Stimulated activated CD4-positive, alpha-beta T cell treated with anti-CD3 and anti-CD28 coated beads, Interleukin-4, amount 100 ng/mL, for 1 hour (primary cell): ENCODE results near the gene SNAPC1.
"Not testable (repeated sequence)": the region's sequence is repeated elsewhere in the genome, so short reads cannot be mapped to it uniquely, and the experiment has no call there.

Experiments
- DNase-seq: peaks from one replicate; pipeline ENCODE4 v3.0.0-alpha.2; 2020

Gene SNAPC1, protein sequence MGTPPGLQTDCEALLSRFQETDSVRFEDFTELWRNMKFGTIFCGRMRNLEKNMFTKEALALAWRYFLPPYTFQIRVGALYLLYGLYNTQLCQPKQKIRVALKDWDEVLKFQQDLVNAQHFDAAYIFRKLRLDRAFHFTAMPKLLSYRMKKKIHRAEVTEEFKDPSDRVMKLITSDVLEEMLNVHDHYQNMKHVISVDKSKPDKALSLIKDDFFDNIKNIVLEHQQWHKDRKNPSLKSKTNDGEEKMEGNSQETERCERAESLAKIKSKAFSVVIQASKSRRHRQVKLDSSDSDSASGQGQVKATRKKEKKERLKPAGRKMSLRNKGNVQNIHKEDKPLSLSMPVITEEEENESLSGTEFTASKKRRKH

GRCh38 chr14:61761959-61762786 is at the start of gene SNAPC1:
SNAPC1 (plus strand) TSS chr14:61762420; CDS start chr14:61762461, 41 bp downstream.
- DNase-seq = peak; percentile 97

DNA sequence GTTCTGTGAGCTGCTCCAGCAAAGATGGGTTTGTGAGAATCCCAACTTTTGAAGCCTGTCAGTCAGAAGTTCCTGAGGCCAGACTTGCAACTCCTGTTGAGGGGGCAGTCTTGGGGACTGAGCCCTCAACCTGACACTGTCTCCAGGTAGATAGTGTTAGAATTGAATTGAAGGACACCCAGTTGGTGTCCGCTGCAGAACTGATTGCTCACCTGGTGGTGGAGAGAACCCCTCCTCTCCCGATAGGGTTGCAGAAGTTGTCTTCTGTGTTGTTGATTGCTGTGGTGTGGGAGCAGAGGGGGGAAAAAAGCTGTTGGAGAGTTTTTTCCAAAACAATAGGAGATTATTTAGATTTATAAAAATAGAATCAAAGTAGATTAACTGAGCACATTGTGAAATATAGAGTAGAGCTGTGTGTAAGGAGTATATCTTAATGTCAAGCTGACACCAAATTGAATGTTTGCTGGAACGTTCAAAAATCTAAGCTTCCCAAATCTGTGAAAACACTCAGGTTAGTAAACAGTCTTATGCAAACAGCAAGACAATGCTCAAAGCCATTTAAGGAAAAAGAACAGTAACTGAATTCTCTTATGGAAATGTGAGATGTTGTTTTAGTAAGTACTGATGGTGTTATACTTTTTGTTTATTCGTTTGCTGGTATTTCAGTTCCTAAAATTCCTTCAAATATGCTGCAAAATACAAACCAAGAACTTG is 48.3 kb upstream of the SNAPC1 start:
- no peak for DNase-seq

GRCh38 chr14:61716956-61717355 is 45.3 kb upstream of the SNAPC1 start:
- no peak for DNase-seq

- DNase-seq = no peak
These were observed 44.2 kb upstream of the SNAPC1 start for GRCh38 chr14:61718039-61718438.

- no peak for DNase-seq
These were observed 42.6 kb upstream of the SNAPC1 start for GRCh38 chr14:61719344-61720293.

- DNase-seq = no peak
These were observed 41.9 kb upstream of the SNAPC1 start for GRCh38 chr14:61720294-61720661.

GRCh38 chr14:61720741-61721140 is 41.5 kb upstream of the SNAPC1 start:
- no peak for DNase-seq

- DNase-seq = no peak
These were observed 38.1 kb upstream of the SNAPC1 start for GRCh38 chr14:61724133-61724532.

GRCh38 chr14:61726778-61727658 is 35.2 kb upstream of the SNAPC1 start:
- no peak for DNase-seq

DNA sequence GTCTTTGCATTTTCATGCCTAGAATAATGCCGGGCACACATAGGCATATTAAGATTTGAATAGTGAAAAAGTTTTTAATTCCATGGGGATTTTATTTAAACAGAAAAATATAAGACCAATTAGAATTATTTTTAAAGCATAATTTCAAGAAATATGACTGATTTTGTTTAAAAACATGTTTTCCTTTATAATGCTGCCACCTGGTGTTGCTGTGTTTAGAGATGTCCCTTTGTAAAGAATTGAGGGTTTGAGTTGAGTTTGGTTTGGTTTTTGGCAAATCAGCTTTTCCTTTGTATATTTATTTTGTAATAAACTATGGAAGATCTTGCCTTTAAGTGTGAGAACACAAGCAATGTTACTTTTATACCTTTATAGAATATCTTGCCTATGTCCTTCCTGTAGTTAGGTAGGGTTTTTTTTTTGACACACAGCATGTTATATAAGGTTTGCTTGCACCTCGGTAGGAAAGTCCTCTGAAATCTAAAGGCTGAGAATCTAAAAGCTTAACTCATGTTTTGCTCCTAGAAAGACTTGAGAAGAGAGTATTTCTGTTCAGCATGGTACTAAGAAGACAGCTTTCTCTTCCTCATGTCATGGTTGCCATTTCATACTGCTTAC is 31.4 kb upstream of the SNAPC1 start:
- DNase-seq = no peak

GRCh38 chr14:61733972-61734371 is 28.2 kb upstream of the SNAPC1 start:
- no peak for DNase-seq

DNA sequence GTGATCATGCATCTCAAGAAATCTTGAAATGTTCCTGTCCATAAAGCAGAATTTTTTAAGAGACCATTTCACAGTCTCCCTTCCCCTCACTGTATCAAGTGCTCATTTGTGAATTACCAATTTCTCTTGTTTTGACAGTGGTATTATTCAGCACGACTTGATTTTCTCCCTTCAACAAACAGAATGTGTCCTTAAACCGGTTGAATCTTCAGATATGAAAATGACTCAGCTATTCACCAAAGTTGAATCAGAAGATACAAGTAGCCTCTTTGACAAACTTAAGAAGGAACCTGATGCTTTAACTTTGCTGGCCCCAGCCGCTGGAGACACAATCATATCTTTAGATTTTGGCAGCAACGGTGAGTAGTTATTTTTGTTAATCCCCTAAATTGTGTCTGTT is 25.5 kb upstream of the SNAPC1 start:
- no peak for DNase-seq

DNA sequence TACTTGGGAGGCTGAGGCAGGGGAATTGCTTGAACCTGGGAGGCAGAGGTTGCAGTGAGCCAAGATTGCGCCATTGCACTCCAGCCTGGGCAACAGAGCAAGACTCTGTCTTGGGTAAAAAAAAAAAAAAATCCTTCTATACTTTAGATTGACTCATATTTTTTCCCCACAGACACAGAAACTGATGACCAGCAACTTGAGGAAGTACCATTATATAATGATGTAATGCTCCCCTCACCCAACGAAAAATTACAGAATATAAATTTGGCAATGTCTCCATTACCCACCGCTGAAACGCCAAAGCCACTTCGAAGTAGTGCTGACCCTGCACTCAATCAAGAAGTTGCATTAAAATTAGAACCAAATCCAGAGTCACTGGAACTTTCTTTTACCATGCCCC is 24.3 kb upstream of the SNAPC1 start:
- no peak for DNase-seq

GRCh38 chr14:61739133-61739532 is 23.1 kb upstream of the SNAPC1 start:
- no peak for DNase-seq

DNA sequence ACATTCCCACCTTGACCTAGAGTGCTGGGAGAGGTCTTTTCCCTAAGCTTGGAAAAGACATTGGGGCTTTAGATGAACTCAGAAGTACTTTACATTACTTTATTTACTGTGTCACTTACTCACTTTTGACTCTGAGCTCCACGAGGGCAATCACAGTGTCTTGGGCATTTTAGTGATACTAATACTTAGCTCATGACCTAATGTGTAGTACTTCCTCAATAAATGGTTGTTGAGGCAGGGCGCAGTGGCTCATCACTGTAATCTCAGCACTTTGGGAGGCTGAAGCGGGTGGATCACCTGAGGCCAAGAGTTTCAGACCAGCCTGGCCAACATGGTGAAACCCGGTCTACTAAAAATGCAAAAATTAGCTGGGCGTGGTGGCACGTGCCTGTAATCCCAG is 19.8 kb upstream of the SNAPC1 start:
- no peak for DNase-seq

- no peak for DNase-seq
These were observed 18.0 kb upstream of the SNAPC1 start for GRCh38 chr14:61744238-61744637.

- not testable (repeated sequence) for DNase-seq
These were observed 15.9 kb upstream of the SNAPC1 start for GRCh38 chr14:61746346-61746745.

DNA sequence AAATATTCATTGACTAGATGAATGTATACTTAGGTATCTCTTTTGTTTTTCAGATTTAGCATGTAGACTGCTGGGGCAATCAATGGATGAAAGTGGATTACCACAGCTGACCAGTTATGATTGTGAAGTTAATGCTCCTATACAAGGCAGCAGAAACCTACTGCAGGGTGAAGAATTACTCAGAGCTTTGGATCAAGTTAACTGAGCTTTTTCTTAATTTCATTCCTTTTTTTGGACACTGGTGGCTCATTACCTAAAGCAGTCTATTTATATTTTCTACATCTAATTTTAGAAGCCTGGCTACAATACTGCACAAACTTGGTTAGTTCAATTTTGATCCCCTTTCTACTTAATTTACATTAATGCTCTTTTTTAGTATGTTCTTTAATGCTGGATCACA is 15.3 kb upstream of the SNAPC1 start:
- DNase-seq = no peak

DNA sequence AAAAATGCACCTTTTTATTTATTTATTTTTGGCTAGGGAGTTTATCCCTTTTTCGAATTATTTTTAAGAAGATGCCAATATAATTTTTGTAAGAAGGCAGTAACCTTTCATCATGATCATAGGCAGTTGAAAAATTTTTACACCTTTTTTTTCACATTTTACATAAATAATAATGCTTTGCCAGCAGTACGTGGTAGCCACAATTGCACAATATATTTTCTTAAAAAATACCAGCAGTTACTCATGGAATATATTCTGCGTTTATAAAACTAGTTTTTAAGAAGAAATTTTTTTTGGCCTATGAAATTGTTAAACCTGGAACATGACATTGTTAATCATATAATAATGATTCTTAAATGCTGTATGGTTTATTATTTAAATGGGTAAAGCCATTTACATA is 14.9 kb upstream of the SNAPC1 start:
- DNase-seq = no peak

DNA sequence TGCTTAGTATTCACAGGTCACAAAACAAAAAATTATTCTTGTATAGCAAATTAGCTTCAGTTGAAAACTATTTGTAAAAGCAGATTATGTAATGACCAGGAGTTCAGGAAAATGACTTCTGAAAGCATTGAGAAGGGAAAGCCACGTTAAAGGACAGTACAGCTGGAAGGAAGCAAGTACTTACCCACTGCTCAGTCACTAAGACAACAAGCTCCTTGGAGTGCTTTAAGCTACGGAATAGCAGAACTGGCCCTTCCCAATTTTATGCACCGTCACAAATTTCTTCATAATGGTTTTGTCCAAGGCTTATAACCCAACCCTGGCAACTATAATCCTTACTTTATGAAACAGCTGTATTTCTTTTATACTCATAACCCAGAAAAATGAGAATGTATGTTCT is 13.0 kb upstream of the SNAPC1 start:
- no peak for DNase-seq

- DNase-seq = no peak
These were observed 12.4 kb upstream of the SNAPC1 start for GRCh38 chr14:61749867-61750266.
